HG02884 (cell line): ENCODE data around the gene PLCG2.

Source experiments
- ATAC-seq: cut with Tn5 transposase; IDR thresholded peaks from one replicate; pipeline ENCODE4 v1.9.1; 2021; ENCODE audit warnings: mild to moderate bottlenecking, moderate library complexity; ENCODE audit not compliant: unreplicated experiment

The PLCG2 gene

DNA sequence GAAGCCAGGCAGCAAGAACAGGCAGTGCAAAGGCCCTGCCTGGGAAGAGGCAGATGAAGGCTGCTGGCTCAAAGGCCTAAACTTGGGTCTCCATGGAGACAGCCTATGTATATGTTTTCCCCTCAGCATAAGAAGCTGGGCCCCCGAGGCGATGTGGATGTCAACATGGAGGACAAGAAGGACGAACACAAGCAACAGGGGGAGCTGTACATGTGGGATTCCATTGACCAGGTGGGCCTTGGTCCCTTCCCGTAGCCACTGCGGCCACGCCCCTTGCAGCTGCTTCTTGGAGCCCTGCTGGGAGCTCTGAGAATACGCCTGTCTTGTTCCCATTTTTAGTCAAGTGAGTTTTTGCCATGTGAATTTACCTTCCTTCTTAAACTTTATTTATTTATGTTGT lies 126.2 kb downstream of the PLCG2 start:
- ATAC-seq, result no peak

DNA sequence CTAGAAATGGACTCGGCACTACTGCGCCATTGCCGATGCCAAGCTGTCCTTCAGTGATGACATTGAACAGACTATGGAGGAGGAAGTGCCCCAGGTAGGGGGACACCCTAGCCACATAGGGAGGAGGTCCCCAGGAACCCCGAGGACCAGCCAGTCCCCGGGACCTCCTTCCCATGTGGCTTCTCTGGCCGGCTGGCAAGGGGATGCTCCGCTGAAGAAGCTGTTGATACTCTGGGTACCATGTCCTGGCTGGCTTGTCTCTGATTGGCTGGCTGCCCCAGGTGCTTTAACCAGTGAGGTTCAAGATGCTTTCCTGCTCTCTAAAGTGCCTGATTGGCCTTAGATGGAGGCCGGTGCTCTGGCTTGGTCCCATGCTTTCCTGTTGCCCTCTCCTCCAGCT lies 128.6 kb downstream of the PLCG2 start:
- no peak for ATAC-seq

DNA sequence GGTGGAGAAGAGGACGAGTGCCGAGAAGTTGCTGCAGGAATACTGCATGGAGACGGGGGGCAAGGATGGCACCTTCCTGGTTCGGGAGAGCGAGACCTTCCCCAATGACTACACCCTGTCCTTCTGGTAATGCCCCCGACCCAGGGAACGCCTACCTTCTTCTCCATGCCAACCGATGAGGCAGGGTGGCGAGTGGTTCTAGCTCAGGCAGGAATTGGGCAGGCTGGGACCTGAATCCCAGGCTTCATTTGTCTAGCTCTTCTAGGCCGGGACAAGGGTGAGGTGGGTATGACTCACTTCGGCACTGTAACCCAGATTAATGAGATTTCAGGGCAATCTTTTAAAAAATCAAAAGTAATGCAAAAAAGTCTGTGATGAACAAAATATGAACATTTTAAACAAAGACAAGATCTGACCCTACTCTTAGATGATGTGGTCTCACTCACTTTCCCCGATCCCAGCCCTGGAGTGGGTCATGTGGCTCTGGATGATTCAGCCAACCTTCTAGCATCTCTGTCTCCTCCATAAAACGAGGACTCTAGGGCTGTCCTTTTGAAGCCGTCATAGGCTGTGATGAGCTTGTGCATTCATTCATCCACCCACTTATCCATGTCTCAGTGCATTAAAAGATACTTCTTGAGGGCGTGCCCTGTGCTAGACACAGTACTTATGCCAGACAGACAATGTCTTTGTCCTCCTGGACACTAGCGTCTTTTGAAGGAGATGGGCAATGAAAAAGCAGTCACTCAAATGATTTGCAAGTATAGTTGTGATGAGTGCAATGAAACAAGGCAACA lies 129.6 kb downstream of the PLCG2 start:
- no peak for ATAC-seq

DNA sequence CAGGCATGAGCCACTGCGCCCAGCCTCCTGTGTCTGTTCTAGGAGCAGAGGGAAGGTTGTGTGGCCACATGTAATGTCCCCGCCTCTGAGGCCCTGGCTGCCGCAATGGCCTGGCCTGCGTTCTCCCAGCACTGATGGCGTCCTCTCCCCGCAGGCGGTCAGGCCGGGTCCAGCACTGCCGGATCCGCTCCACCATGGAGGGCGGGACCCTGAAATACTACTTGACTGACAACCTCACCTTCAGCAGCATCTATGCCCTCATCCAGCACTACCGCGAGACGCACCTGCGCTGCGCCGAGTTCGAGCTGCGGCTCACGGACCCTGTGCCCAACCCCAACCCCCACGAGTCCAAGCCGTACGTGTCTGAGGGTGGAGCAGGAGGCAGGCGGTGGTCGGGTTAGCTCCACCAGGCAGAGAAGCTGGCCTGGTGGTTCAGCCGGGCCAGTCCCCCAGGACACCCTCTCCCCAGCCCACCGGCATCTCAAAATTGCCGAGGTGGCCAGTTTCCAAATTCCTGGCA lies 131.3 kb downstream of the PLCG2 start:
- ATAC-seq, result no peak

DNA sequence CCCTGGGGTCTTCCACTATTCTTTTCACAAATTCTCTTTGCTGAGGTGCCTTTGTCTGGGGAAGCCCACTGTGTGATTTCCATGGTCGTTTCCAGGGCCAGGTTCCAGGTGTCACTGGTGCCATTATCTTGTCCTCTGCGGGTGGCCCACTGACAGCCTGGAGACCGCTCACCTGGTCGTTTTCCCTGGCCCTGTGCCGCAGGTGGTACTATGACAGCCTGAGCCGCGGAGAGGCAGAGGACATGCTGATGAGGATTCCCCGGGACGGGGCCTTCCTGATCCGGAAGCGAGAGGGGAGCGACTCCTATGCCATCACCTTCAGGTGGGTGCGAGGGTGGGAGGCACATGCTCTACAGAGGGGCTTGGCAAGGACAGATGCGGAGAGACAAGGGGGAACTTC lies 133.3 kb downstream of the PLCG2 start:
- no peak for ATAC-seq

DNA sequence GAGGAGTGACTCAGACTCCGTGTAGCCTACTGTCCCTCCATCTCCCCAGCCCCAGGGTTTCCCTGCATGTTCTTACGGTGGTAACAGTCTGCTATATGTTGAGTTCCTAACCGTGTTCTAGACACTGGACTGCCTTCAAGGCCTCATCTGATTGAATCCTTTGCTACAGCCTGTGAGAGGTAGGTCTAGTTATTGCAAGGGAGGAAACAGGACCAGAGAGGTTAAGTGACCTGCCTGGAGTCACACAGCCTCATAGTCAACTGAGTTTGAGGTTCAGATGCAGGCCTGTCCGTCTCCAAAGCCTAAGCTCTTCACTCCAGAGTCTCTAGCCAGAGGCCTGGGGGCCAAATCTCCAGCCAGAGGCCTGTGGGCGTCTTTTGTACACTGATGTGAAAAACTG lies 134.1 kb downstream of the PLCG2 start:
- ATAC-seq, result no peak

DNA sequence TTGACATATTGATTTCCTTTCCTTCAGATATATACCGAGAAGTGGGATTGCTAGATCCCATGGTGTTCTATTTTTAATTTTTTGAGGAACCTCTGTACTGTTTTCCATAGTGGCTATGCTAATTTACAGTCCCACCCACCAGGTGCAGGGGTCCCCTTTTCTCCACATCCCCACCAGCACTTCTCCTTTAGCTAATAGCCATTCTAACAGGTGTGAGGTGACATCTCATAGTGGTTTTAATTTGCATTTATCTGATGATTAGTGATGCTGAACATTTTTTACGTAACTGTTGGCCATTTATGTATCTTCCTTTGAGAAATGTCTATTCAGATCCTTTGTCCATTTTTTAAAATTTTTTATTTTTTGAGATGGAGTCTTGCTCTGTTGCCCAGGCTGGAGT lies 138.3 kb downstream of the PLCG2 start:
- ATAC-seq, result no peak

DNA sequence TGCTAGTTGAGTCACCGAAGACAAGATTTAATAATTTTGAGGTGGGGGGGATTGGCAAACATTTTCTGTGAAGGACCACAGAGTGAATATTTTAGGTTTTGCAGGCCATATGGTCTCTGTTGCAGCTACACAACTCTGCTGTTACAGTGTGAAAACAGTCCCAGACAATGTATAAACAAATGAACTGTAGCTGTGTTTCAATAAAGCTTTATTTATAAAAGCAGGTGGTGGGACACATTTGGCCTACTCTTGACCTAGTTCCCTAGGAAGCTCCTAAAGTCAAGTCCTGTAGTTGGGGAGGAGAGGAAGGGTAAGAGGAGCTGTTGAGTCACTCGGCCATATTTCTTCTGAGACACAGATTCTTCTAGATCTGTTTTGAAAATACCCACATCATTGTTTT lies 139.8 kb downstream of the PLCG2 start:
- ATAC-seq, result no peak

DNA sequence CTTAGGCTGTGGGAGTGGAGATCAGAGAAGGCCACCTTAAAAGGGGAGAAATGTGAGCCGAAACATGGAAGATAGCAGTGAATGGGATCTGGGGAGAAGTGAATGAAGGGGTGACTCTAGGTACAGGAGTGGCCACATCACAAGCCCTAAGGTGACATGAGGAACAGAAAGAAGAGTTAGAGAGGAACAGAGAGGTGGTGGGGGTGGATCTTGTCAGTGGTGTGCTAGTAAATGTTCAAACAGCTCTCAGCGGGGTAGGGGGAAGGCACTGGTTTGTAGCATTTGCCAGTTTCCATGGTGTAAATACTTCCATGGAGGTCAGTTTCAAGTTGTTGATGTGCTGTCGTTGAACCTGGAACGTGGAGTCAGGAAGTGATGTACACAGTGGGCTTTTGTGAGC lies 141.4 kb downstream of the PLCG2 start:
- ATAC-seq, result no peak

DNA sequence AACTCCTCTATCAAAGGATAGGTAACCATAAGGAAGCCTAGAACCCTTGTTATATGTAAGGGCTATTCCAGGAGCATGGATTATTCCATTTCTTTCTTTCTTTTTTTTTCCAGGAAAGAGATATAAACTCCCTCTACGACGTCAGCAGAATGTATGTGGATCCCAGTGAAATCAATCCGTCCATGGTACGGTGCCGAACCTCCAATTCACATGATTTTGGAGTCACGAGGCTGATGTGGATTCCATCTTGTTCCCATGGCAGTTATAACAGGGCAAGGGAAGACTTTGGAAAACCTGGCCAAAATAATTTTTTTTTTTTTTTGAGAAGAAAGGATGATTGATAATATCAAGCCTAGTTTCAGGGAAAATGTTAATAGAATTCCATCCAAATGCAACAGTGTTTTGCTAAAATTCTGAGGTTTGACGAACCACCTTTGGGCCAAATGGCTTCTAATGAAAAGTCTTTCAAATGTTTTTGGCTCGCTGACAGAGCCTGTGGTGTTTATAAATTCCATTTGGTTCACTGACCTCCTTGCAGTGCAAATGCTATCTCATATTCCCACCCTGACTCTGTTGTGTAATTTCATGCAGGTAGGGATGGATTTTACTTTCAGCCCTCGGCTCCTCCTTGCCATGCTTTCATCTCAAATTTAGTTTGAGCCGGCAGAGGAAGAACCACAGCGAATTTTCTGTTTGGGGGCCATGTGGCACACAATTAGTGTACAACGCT lies 142.2 kb downstream of the PLCG2 start:
- no peak for ATAC-seq

DNA sequence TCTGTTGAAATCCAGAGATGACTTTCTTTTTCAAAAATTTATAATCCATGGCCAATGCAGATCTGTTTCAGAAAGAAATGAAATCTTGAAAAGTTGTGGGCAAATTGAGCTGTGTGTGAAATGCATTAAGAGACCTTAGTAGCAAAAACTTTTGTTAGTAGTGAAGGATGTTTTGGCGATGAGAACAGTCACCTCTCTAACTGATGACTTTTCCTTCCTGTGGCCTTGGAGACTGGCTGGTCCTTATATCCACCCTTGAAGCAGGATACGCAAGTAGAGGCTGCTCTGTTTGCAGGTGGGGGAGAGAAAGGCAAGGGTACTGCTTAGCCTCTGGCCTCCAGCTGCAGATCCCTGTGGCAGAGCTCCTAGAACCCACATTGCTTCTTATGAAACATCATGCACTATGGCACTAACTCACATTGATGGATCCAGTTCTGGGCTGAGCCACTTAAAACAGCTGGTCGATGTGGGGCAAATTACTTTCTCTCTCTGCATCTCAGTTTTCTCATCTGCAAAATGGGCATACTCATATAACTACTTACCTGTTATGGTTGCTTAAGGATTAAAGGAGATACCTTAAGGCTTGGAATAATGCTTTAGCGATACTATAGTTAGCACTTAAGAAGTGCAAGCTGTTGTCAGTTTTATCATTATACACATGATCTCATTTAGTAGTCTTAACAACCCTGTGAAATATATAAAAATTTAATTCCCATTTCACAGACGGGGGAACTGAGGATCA lies 142.9 kb downstream of the PLCG2 start:
- ATAC-seq, result no peak

DNA sequence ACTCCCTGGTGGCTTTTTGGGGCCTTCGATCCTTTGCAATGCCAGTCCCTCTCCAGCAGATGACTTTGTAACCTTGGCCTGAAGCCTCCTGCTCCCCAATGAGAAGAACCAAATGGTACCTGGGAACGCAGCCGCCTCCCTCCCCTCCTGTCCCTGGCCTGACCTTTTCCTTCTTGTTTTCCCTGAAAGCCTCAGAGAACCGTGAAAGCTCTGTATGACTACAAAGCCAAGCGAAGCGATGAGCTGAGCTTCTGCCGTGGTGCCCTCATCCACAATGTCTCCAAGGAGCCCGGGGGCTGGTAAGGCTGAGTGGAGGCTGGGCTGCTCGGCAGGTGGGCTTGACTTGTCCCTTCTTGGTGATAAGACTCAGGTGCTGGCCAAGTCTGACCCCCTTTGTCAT lies 144.2 kb downstream of the PLCG2 start:
- ATAC-seq, result no peak

DNA sequence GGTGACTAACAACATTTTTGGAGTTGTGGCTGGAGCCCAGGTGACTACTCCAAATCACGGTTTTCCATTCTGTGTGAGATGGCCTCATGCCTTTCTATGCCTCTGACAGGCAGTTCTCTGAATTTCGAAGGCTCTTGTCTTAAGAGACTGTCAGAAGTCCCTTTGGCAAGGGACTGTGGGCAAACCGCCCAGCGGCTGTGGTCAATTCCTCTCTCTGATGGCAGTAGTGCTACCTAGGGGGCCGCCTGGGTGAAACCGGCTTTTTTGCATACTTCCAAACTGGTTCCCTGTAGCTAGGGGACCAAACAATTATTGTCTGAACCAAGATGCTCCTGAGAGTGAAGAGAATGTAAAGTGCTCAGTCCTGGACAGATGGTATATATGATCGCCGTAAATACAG lies 145.9 kb downstream of the PLCG2 start:
- ATAC-seq, result no peak

DNA sequence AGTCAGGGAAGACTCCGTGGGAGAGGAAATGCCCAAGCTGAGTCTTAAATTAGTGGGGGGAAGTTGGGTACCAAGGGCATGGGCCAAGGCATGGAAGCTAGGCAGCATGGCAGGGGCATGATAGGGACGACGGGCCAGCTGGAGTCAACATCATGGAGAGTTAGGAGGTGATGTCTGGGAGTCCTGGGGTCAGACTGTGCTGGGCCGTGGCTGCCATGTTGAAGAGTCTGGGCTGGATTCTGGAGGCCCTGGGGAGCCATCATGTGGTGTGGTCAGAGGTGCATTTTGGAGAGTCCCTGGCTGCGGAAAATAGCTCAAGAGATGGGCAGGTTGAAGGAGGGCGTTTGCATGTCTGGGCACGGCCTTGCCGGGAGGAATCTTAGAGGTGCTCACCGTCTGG lies 146.9 kb downstream of the PLCG2 start:
- no peak for ATAC-seq

DNA sequence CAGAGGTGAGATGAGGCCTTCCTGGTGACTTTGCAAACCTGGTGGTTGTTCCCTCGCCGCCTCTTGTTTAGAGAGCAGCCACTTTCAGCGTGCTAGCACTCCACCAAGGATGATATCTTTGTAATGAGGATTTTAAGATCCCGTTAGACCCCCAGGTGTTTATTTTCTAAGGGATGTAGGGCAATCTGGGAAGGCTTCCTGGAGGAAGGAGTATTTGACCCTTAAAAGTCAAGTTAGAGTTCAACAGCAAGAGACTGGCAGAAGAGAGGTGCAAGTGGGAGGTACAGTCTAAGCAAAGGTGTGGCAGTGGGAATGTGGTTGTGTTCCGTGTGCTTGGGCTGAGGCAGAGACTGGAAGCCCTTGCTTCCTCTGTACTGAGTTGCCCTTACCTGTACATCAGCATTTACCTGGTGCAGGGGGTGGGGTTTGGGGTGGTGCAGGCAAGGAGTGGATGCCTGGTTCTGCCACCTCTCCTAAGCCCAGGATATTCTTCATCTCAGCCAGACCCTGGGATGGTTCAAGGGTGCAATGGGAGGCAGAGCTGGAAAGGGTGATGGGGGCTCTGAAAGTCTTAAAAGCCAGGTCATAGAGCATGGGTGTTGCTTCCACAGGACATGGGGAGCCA lies 148.6 kb downstream of the PLCG2 start:
- ATAC-seq, result no peak

DNA sequence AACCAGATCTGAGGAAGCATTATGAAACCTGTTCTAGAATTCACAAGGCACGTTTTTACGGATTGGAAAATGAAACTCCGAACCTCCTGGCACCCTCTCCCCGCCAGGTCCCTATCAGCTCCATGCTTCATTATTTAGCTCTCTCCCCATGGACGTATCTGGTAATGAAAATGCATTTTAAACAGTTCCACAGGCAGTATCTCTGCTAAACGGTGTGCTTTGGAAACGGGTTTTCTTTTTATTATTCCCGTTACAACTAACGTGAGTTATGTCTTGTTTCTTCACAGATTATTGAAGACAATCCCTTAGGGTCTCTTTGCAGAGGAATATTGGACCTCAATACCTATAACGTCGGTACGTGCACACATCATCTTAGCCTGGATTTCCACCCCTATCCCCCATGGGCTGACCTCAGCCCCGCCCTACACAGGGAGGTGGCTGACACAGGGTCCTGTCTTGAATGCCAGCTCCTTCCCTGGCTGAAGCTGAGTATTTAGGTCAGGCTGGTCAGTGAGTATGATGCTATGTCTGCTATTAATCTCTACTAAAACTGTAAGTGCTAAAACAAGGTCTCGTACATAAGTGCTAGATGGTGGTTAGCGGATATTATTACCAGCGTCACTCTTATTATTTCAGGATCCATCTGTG lies 149.3 kb downstream of the PLCG2 start:
- ATAC-seq, result no peak

DNA sequence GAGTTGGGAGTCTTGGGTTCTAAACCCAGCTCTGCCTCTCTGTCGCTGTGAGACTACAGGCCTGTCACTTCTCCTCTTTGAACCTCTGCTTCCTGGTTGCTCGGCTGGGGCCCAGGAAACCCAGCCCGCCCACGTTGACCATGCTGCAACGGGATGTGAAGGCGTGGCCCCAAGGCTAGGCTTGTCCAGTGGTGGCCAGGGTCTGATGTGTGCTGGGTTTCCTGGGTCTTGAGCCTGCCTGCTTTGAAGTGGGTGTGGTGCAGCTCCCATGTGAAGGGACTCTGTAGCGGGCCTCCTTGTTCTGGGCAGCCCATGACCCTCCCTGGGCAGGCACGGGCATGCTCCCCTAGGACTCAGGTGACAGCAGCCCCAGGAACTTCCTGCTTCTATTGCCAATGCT lies 149.9 kb downstream of the PLCG2 start:
- ATAC-seq, result no peak

DNA sequence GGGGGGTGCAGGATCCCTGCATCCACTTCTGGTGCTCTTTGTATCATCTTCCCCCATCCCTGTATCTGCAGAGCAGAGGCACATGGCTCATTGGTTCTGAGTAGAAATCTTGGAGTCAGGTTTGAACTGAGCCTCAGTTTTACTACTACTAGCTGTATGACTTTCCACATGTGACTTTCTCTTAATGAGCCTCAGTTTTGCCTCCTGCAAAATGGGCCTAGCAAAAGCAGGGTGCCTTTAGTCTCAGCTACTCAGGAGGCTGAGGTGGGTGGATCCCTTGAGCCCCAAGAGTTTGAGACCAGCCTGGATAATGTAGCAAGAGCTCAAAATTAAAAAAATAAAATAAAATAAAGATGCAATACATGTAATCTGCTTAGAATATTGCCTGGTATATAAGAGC lies 150.8 kb downstream of the PLCG2 start:
- ATAC-seq, result no peak

DNA sequence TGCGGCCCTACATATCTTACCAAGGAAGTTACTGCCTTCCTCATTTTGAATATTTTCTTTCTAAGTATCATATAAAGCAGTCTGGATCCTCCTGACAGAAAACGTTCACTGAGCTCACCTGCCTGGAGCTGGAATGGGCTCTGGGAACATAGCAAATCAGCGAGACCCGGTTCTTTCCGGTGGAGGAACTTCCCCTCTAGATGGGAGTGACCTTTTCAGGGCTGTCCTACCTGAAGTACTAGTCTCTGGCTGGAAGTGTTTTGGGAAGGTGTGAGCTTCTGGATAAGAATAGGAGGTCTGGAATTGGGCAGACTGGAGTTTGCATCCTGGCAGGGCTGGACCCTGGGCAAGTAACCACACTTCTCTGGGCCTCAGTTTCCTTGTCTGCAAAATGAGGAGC lies 152.8 kb downstream of the PLCG2 start:
- ATAC-seq, result no peak

DNA sequence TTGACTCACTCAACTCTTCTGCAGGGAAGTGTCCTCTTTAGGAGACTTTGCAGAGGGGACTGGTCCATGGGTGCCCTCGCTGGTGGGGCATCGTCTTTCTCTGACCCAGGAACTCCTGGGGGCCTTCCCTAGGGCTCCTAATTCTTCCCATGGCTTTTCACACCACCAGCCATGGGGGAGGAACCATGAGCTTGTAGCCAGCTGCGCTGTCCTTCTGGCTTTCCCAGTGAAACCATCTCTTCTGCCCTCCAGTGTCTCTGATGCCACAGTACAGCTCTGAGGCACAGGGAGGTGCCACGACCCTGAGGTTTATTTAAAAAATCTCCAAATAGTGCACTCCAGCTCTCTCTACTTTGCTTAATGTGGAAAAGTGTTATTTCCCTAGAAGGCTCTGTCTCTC lies 153.6 kb downstream of the PLCG2 start:
- no peak for ATAC-seq

DNA sequence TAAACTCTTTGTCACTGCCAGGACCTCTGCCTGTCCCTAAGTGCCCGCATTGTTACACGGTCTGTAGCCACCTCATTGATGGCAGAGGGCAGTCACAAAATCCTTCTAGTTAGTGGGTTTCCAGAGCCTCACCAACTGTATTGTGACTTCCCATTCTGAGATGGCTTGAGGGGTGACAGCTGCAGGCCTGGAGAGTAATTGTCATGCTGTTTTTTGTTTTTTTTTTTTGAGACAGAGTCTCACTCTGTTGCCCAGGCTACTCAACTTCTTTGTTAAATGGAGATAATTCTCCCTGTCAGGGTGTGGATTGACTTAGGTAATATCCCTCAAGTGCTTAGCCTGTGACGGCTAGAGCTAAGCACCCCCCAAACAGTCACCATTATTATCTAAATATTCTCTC lies 154.3 kb downstream of the PLCG2 start:
- no peak for ATAC-seq
